HG02571 (cell line): ENCODE measurements around the gene LSMEM2.
"Not testable (repeated sequence)": the region's sequence is repeated elsewhere in the genome, so short reads cannot be mapped to it uniquely, and the experiment has no call there.

ENCODE experiments used
- ATAC-seq: cut with Tn5 transposase; IDR thresholded peaks from one replicate; pipeline ENCODE4 v1.9.1; 2021; ENCODE audit warnings: mild to moderate bottlenecking, moderate library complexity; ENCODE audit not compliant: unreplicated experiment

LSMEM2 gene

GRCh38 chr3:50245831-50246516 lies 32.9 kb upstream of the LSMEM2 start:
- ATAC-seq = peak; percentile 63

GRCh38 chr3:50246517-50246954 lies 32.4 kb upstream of the LSMEM2 start:
- ATAC-seq = peak; percentile 47

- no peak for ATAC-seq
Measured at GRCh38 chr3:50248387-50248786, 30.5 kb upstream of the LSMEM2 start.

- no peak for ATAC-seq
Measured at GRCh38 chr3:50249457-50249856, 29.4 kb upstream of the LSMEM2 start.

- ATAC-seq = no peak
Measured at GRCh38 chr3:50250514-50250913, 28.4 kb upstream of the LSMEM2 start.

GRCh38 chr3:50251220-50251619 lies 27.7 kb upstream of the LSMEM2 start:
- ATAC-seq = no peak

- ATAC-seq = no peak
Measured at GRCh38 chr3:50254577-50255250, 24.2 kb upstream of the LSMEM2 start.

GRCh38 chr3:50255251-50255615 lies 23.7 kb upstream of the LSMEM2 start:
- no peak for ATAC-seq

- no peak for ATAC-seq
Measured at GRCh38 chr3:50256978-50257890, 21.7 kb upstream of the LSMEM2 start.

- ATAC-seq = no peak
Measured at GRCh38 chr3:50258029-50258680, 20.7 kb upstream of the LSMEM2 start.

GRCh38 chr3:50258979-50259378 lies 19.9 kb upstream of the LSMEM2 start:
- ATAC-seq = no peak

GRCh38 chr3:50259432-50260026 lies 19.4 kb upstream of the LSMEM2 start:
- no peak for ATAC-seq

GRCh38 chr3:50260027-50260941 lies 18.6 kb upstream of the LSMEM2 start:
- peak; percentile 86 for ATAC-seq

GRCh38 chr3:50260942-50261441 lies 17.9 kb upstream of the LSMEM2 start:
- ATAC-seq = no peak

- no peak for ATAC-seq
Measured at GRCh38 chr3:50261505-50261904, 17.4 kb upstream of the LSMEM2 start.

GRCh38 chr3:50262200-50262599 lies 16.7 kb upstream of the LSMEM2 start:
- ATAC-seq = not testable (repeated sequence)

- no peak for ATAC-seq
Measured at GRCh38 chr3:50262778-50263177, 16.1 kb upstream of the LSMEM2 start.

GRCh38 chr3:50263478-50264382 lies 15.2 kb upstream of the LSMEM2 start:
- no peak for ATAC-seq
